Uterus (tissue), 4 donors: ENCODE results near the gene HABP4. TPM values are rescaled to one million over a fixed set of nuclear protein-coding genes. Genes with fewer than 3 reads are reported as not detected.
A peak's percentile ranks its signal among the peaks of the same experiment; 100 is the strongest.

Experiments used
- DNase-seq, 2 donors: peaks; one replicate each; pipeline ENCODE4 v3.0.0-alpha.2; 2019 to 2020
- H3K27ac ChIP-seq, 2 donors: fragments of 200-600 bp; sonication (generic); 1 replicate in 1 of 2; 2 replicates in 1 of 2; pipeline ENCODE4 v1.5.1; 2016 to 2018
- H3K27me3 ChIP-seq, 2 donors: fragments of 200-600 bp; sonication (generic); one replicate each; pipeline ENCODE4 v1.5.1; 2018 to 2019; ENCODE audit warnings: control low read depth in 1 of 2
- H3K36me3 ChIP-seq, 2 donors: fragments of 200-600 bp; sonication (generic); one replicate each; pipeline ENCODE4 v1.5.1; 2019; ENCODE audit warnings: control low read depth in 1 of 2
- H3K4me1 ChIP-seq, 2 donors: fragments of 200-600 bp; sonication (generic); one replicate each; pipeline ENCODE4 v1.5.1; 2018 to 2019; ENCODE audit warnings: control low read depth in 1 of 2
- H3K4me3 ChIP-seq, 2 donors: fragments of 200-600 bp; sonication (generic); 1 replicate in 1 of 2; 2 replicates in 1 of 2; pipeline ENCODE4 v1.5.1; 2018 to 2019; ENCODE audit warnings: mild to moderate bottlenecking in 1 of 2
- H3K9me3 ChIP-seq, 2 donors: fragments of 200-600 bp; sonication (generic); one replicate each; pipeline ENCODE4 v1.5.1; 2019; ENCODE audit warnings: control low read depth in 1 of 2
- POLR2A ChIP-seq, 2 donors: fragments of 450-650 bp; IDR thresholded peaks; one replicate each; pipeline ENCODE4 v1.6.1; 2016; ENCODE audit warnings: antibody characterized with exemption in 2 of 2, mild to moderate bottlenecking in 1 of 2, moderate library complexity in 1 of 2
- intact Hi-C: fragments of 100-400 bp; cut with DNase I; formaldehyde crosslinking; loops from one replicate; pipeline ENCODE4 v1.15.1; 2023; ENCODE audit warnings: low total_unique reads
- total RNA-seq, 4 donors: library from RNA; depleted of rRNA in 3 of 4; stranded (reverse); fragments of >200 nt in 3 of 4; gene quantifications; one replicate each; pipeline versions ENCODE4 v1.1.0 to v1.2.4, GENCODE V29; 2014 to 2023
- TF ChIP-seq, protein P1 (sequence below), 4 experiments: fragments of 200-600 bp in 2 of 4; fragments of 450-650 bp in 2 of 4; sonication (generic) in 2 of 4; IDR thresholded peaks; one replicate each; pipeline ENCODE4 v1.5.1; 2016 to 2019; ENCODE audit warnings: antibody characterized with exemption in 4 of 4, mild to moderate bottlenecking in 2 of 4, moderate library complexity in 1 of 4
- donor health status: DM: yes; HTN: yes; CAD: no.

The HABP4 gene
- total RNA-seq, 4 donors from 2014 or later, result 4.1 to 19.4 (median 11.9) TPM

GRCh38 chr9:96487029-96487396 is 37.0 kb downstream of the HABP4 start:
- no peak overlapping the region for H3K4me3 ChIP-seq
- H3K27me3 ChIP-seq, result no peaks in the 10 kb centered on the region
- H3K27ac ChIP-seq, result peak overlapping the region; percentile 78
- no peak for TF ChIP-seq POLR2A (IDR thresholded peaks at IDR 0.05)
- TF ChIP-seq, protein P1, sequence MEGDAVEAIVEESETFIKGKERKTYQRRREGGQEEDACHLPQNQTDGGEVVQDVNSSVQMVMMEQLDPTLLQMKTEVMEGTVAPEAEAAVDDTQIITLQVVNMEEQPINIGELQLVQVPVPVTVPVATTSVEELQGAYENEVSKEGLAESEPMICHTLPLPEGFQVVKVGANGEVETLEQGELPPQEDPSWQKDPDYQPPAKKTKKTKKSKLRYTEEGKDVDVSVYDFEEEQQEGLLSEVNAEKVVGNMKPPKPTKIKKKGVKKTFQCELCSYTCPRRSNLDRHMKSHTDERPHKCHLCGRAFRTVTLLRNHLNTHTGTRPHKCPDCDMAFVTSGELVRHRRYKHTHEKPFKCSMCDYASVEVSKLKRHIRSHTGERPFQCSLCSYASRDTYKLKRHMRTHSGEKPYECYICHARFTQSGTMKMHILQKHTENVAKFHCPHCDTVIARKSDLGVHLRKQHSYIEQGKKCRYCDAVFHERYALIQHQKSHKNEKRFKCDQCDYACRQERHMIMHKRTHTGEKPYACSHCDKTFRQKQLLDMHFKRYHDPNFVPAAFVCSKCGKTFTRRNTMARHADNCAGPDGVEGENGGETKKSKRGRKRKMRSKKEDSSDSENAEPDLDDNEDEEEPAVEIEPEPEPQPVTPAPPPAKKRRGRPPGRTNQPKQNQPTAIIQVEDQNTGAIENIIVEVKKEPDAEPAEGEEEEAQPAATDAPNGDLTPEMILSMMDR (IDR thresholded peaks at IDR 0.05), result no peak
- no peak for DNase-seq
- no peaks in the 10 kb centered on the region for H3K36me3 ChIP-seq
- H3K9me3 ChIP-seq, result no peaks in the 10 kb centered on the region
- H3K4me1 ChIP-seq, result no peaks in the 10 kb centered on the region
- intact Hi-C loops, result no loop called here

- intact Hi-C loops, result no loop called here
Measured at GRCh38 chr9:96487949-96488348, 38.0 kb downstream of the HABP4 start.

GRCh38 chr9:96489482-96489979 is 39.6 kb downstream of the HABP4 start:
- no peak for DNase-seq
- intact Hi-C loops, result no loop called here
- Histone ChIP-seq H3K9me3 (no peaks in the 10 kb centered on the region), H3K27ac (no peak overlapping the region), H3K27me3 (no peaks in the 10 kb centered on the region), H3K4me1 (no peaks in the 10 kb centered on the region), H3K4me3 (no peak overlapping the region), H3K36me3 (no peaks in the 10 kb centered on the region)
- no peak for TF ChIP-seq POLR2A (IDR thresholded peaks at IDR 0.05)
- TF ChIP-seq, protein P1 (IDR thresholded peaks at IDR 0.05), result no peak

More at GRCh38 chr9:96487949-96488348, 38.0 kb downstream of the HABP4 start:
- Histone ChIP-seq H3K27me3 (no peaks in the 10 kb centered on the region), H3K27ac (no peak overlapping the region), H3K9me3 (no peaks in the 10 kb centered on the region), H3K4me3 (no peak overlapping the region), H3K36me3 (no peaks in the 10 kb centered on the region), H3K4me1 (no peaks in the 10 kb centered on the region)
- TF ChIP-seq, protein P1 (IDR thresholded peaks at IDR 0.05), result no peak
- no peak for TF ChIP-seq POLR2A (IDR thresholded peaks at IDR 0.05)
- DNase-seq, result peak in 1 of 2 donors; percentile 41

DNA sequence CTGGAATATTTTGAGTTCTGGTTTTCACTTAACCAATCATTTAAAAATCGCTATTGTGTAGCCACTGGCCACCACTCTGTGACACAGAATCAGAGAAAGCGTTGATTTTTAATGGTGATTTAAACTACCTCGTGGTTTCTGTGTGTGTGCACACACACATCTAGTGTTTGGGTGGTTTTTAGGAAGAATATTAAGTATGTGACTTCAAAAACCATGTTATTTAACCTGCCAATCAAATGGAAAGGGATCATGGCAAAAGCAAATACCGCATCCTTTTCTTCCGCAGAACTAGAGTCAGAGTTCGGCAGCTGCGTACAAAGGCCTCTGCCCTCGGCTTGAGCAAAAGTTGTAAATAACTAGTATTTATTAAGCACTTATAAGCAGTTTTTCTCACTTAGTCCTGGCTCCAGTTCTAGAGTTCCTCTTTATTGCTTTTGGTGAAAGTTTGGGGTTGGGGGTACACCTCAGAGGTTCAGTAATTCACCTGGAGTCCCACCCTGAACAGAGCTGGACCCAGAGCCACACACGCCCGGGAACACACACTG is 40.6 kb downstream of the HABP4 start:
- no peaks in the 10 kb centered on the region for H3K4me1 ChIP-seq
- H3K9me3 ChIP-seq, result no peaks in the 10 kb centered on the region
- no peak for DNase-seq
- no peaks in the 10 kb centered on the region for H3K36me3 ChIP-seq
- TF ChIP-seq POLR2A (IDR thresholded peaks at IDR 0.05), result no peak
- TF ChIP-seq, protein P1 (IDR thresholded peaks at IDR 0.05), result no peak
- H3K4me3 ChIP-seq, result no peak overlapping the region
- no peak overlapping the region for H3K27ac ChIP-seq
- H3K27me3 ChIP-seq, result no peaks in the 10 kb centered on the region
- intact Hi-C loops, result no loop called here

GRCh38 chr9:96491079-96491879 is 41.3 kb downstream of the HABP4 start:
- Histone ChIP-seq H3K27me3 (no peaks in the 10 kb centered on the region), H3K9me3 (no peaks in the 10 kb centered on the region), H3K4me3 (no peak overlapping the region), H3K27ac (no peak overlapping the region), H3K4me1 (no peaks in the 10 kb centered on the region), H3K36me3 (no peaks in the 10 kb centered on the region)
- intact Hi-C loops, result no loop called here
- DNase-seq, result no peak
- TF ChIP-seq POLR2A (IDR thresholded peaks at IDR 0.05), result no peak
- TF ChIP-seq, protein P1 (IDR thresholded peaks at IDR 0.05), result no peak
